B cell (primary cell): ENCODE results near the gene PRDM15. TPM values are rescaled to one million over a fixed set of nuclear protein-coding genes. Genes with fewer than 3 reads are reported as not detected.

ENCODE experiments used
- ATAC-seq: fragments of 200-7000 bp; cut with Tn5 transposase; one replicate; pipeline ENCODE4 v1.10.0; 2021; ENCODE audit warnings: low read depth, mild to moderate bottlenecking, moderate number of reproducible peaks, moderate library complexity
- CTCF ChIA-PET: fragments of 350-600 bp; sonication (Branson Sonifier 250); formaldehyde crosslinking; loops from one replicate; lab custom pipeline; 2021; ENCODE audit warnings: antibody characterized with exemption, inconsistent platforms; lab: Charles Lee
- POLR2A ChIA-PET: fragments of 350-600 bp; sonication (Branson Sonifier 250); formaldehyde crosslinking; loops from one replicate; lab custom pipeline; 2021; ENCODE audit warnings: antibody characterized with exemption; lab: Charles Lee
- DNase-seq: peaks from one replicate; pipeline ENCODE4 v3.0.0; 2013
- H2AFZ ChIP-seq: 2 replicates; pipeline ENCODE4 v1.6.1; 2012; ENCODE audit warnings: mild to moderate bottlenecking, low read depth, low read length; ENCODE audit not compliant: insufficient read depth, poor library complexity, severe bottlenecking
- H3K27ac ChIP-seq, 2 donors: 1 replicate in 1 of 2; 2 replicates in 1 of 2; pipeline ENCODE4 v1.5.1; 2012 to 2013; ENCODE audit warnings: low read length in 2 of 2, mild to moderate bottlenecking in 2 of 2, moderate library complexity in 1 of 2
- H3K27me3 ChIP-seq, 4 experiments: fragments of 200-600 bp in 1 of 4; sonication (generic) in 1 of 4; replicated peaks in 1 of 4; 1 replicate in 2 of 4; 2 replicates in 2 of 4; pipeline versions ENCODE4 v1.6.1 to v1.7.0; 2013 to 2016; ENCODE audit warnings: low read length in 3 of 4, mild to moderate bottlenecking in 2 of 4, mixed read lengths in 1 of 4, moderate library complexity in 1 of 4; ENCODE audit not compliant: insufficient read depth in 4 of 4, control insufficient read depth in 3 of 4; ENCODE audit errors: control extremely low read depth in 1 of 4
- H3K36me3 ChIP-seq, 2 experiments: replicated peaks in 1 of 2; 1 replicate in 1 of 2; 2 replicates in 1 of 2; pipeline versions ENCODE4 v1.6.1 to v1.7.1; 2013; ENCODE audit warnings: low read length in 1 of 2; ENCODE audit not compliant: insufficient read depth in 2 of 2, control insufficient read depth in 1 of 2; ENCODE audit errors: control extremely low read depth in 1 of 2, extremely low read depth in 1 of 2
- H3K4me1 ChIP-seq, 2 donors: fragments of 200-600 bp in 1 of 2; sonication (generic) in 1 of 2; 1 replicate in 1 of 2; 2 replicates in 1 of 2; pipeline versions ENCODE4 v1.5.1 to v1.6.1; 2013 to 2017; ENCODE audit warnings: low read length in 2 of 2; ENCODE audit not compliant: control insufficient read depth in 2 of 2, insufficient read depth in 2 of 2
- H3K4me2 ChIP-seq: replicated peaks from 2 replicates; pipeline ENCODE3; 2012; ENCODE audit warnings: mild to moderate bottlenecking, low read depth, low read length; ENCODE audit not compliant: poor library complexity, severe bottlenecking
- H3K4me3 ChIP-seq, 5 experiments: fragments of 200-600 bp in 1 of 5; sonication (generic) in 1 of 5; 1 replicate in 3 of 5; 2 replicates in 2 of 5; pipeline versions ENCODE4 v1.5.1 to v1.7.0; 2011 to 2016; ENCODE audit warnings: low read length in 4 of 5, mild to moderate bottlenecking in 4 of 5, low read depth in 2 of 5, control low read depth in 1 of 5, moderate library complexity in 1 of 5; ENCODE audit not compliant: insufficient read depth in 1 of 5; ENCODE audit errors: control extremely low read depth in 1 of 5, extremely low read depth in 1 of 5
- H3K79me2 ChIP-seq: fragments of 200-600 bp; sonication (generic); one replicate; pipeline ENCODE4 v1.6.0; 2016; ENCODE audit warnings: low read length; ENCODE audit not compliant: control insufficient read depth, insufficient read depth
- H3K9ac ChIP-seq: fragments of 200-600 bp; sonication (generic); 2 replicates; pipeline ENCODE4 v1.6.1; 2017; ENCODE audit warnings: mild to moderate bottlenecking, low read length, moderate library complexity
- H3K9me3 ChIP-seq, 3 donors: one replicate each; pipeline versions ENCODE4 v1.6.1 to v1.7.1; 2013; ENCODE audit warnings: low read length in 2 of 3; ENCODE audit not compliant: control insufficient read depth in 2 of 3, insufficient read depth in 1 of 3; ENCODE audit errors: control extremely low read depth in 1 of 3
- H4K20me1 ChIP-seq: 2 replicates; pipeline ENCODE4 v1.6.0; 2012; ENCODE audit warnings: mild to moderate bottlenecking, low read length; ENCODE audit not compliant: insufficient read depth, control insufficient read depth, poor library complexity, severe bottlenecking
- H3K27ac Mint-ChIP-seq: one replicate; pipeline ENCODE4 v1.8.0; 2021; ENCODE audit warnings: mixed read lengths
- H3K27me3 Mint-ChIP-seq: one replicate; pipeline ENCODE4 v1.8.0; 2021; ENCODE audit warnings: mixed read lengths
- H3K4me1 Mint-ChIP-seq: one replicate; pipeline ENCODE4 v1.8.0; 2021; ENCODE audit warnings: mixed read lengths
- H3K4me3 Mint-ChIP-seq: one replicate; pipeline ENCODE4 v1.8.0; 2021; ENCODE audit warnings: mixed read lengths
- H3K9me3 Mint-ChIP-seq: one replicate; pipeline ENCODE4 v1.8.0; 2022; ENCODE audit warnings: mixed read lengths; ENCODE audit not compliant: insufficient read depth
- EZH2 ChIP-seq: IDR thresholded peaks from 2 replicates; pipeline ENCODE4 v1.6.1; 2012; ENCODE audit warnings: borderline replicate concordance, low read depth, mild to moderate bottlenecking, moderate library complexity, low read length; ENCODE audit not compliant: insufficient read depth, poor library complexity, severe bottlenecking
- WGBS: methylation state at CpG from one replicate; pipeline ENCODE4 v1.1.5; 2013; ENCODE audit warnings: missing lambda C conversion rate; ENCODE audit not compliant: insufficient coverage; 5-methylcytosine and 5-hydroxymethylcytosine counted together
- intact Hi-C: fragments of 100-400 bp; cut with micrococcal nuclease; formaldehyde crosslinking; loops from one replicate; pipeline ENCODE4 v1.10.0; 2022
- polyA plus RNA-seq: library from polyadenylated mRNA; depleted of rRNA; stranded (reverse); fragments of >200 nt; gene quantifications from 2 replicates; pipeline ENCODE4 v1.2.3, GENCODE V29; 2012
- total RNA-seq, 2 donors: library from RNA; stranded (reverse); fragments of 120-200 nt in 1 of 2; gene quantifications; 1 replicate in 1 of 2; 2 replicates in 1 of 2; pipeline versions ENCODE4 v1.2.3 to v1.2.4, GENCODE V29; 2013 to 2022
- TF ChIP-seq, protein P1 (sequence below): fragments of 200-600 bp; IDR thresholded peaks from one replicate; pipeline ENCODE4 v1.8.0; 2022; ENCODE audit warnings: antibody characterized with exemption, mild to moderate bottlenecking

Gene PRDM15
- total and polyA plus RNA-seq, 2 donors (not counting 1 experiment from before 2014, with no cell fraction given), result 21.3 to 29.2 TPM

DNA sequence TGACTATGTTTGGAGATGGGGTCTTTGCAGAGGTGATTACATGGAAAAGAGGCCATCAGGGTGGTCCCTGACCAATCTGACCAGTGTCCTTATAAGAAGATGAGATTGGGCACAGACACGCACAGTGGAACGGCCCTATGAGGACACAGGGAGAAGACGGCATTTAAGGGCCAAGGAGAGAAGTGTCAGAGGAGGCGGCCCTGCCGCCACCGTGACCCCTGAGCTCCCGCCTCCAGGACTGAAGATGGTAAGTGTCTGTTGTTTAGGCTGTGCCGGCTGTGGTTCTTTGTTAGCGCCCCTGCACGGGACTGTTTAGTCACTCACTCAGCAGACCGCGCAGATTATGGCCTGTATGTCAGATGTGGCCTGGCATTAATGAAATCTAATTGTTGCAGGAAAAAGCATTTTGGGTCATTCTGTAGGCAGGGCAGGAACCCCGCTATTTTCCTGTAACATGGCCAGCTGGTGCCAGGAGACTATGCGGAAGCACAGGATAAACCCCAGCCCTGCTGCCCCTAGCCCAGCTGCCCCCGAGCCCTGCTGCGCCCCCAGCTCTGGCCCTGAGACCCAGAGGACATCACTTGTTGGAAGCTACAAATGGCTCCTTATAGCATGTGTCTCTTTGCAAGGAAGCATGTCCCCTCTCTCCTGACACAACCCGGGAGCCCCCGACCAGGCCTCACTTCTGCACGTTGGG lies 58.6 kb downstream of the PRDM15 start:
- H3K79me2 ChIP-seq, result no peaks in the 10 kb centered on the region
- ATAC-seq (no peak), DNase-seq (no peak)
- intact Hi-C loops, result no loop called here
- H3K4me1 ChIP-seq, result peaks cover 0 to 5% of the 10 kb centered on the region in 2 donors
- no peaks in the 10 kb centered on the region for H3K9me3 Mint-ChIP-seq
- H2AFZ ChIP-seq, result no peak overlapping the region
- POLR2A ChIA-PET, result no interaction called here
- CTCF ChIA-PET, result interaction anchor here (1.7 kb wide), 1 partner anchor 297 kb away, joined by 8 read pairs; no protein-coding TSS in a partner anchor
- no peaks in the 10 kb centered on the region for H3K27me3 ChIP-seq
- H3K27ac Mint-ChIP-seq, result no peak overlapping the region
- H3K4me3 Mint-ChIP-seq, result no peak overlapping the region
- no peaks in the 10 kb centered on the region for H4K20me1 ChIP-seq
- no peaks in the 10 kb centered on the region for H3K27me3 Mint-ChIP-seq
- H3K36me3 ChIP-seq, result peaks cover 0 to 26% of the 10 kb centered on the region in 2 experiments
- H3K27ac ChIP-seq, result no peak overlapping the region
- 93% methylated on average over 19 of the region's 19 CpGs for whole genome bisulfite sequencing
- no peak overlapping the region for H3K4me2 ChIP-seq
- no peak overlapping the region for H3K9ac ChIP-seq
- no peak overlapping the region for H3K4me3 ChIP-seq
- TF ChIP-seq EZH2, result no peak
- TF ChIP-seq, protein P1, sequence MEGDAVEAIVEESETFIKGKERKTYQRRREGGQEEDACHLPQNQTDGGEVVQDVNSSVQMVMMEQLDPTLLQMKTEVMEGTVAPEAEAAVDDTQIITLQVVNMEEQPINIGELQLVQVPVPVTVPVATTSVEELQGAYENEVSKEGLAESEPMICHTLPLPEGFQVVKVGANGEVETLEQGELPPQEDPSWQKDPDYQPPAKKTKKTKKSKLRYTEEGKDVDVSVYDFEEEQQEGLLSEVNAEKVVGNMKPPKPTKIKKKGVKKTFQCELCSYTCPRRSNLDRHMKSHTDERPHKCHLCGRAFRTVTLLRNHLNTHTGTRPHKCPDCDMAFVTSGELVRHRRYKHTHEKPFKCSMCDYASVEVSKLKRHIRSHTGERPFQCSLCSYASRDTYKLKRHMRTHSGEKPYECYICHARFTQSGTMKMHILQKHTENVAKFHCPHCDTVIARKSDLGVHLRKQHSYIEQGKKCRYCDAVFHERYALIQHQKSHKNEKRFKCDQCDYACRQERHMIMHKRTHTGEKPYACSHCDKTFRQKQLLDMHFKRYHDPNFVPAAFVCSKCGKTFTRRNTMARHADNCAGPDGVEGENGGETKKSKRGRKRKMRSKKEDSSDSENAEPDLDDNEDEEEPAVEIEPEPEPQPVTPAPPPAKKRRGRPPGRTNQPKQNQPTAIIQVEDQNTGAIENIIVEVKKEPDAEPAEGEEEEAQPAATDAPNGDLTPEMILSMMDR, result no peak
- H3K9me3 ChIP-seq, result no peaks in the 10 kb centered on the region
- H3K4me1 Mint-ChIP-seq, result peaks cover 8% of the 10 kb centered on the region

DNA sequence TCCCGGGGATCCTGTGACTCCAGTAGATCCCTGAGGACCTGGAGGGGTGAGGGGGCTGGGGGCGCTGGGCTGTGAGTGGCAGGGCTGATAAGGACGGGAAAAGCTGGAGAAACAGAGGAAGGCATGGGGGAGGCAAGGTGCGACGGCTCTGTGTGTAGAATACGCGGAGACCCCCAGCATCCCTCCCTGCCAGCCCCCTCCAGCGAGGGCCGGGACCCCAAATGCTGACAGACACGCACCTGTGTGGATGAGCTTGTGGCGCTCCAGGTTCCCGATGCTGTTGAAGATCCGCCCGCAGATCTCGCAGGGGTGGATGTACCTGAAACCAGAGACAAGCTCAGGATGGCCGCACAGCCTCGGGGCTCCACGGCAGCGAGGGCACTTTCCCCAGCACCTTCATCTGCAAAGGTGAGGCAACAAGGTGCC lies 59.3 kb downstream of the PRDM15 start:
- Mint-ChIP-seq H3K27ac (no peak overlapping the region), H3K4me3 (no peak overlapping the region), H3K9me3 (no peaks in the 10 kb centered on the region), H3K27me3 (no peaks in the 10 kb centered on the region), H3K4me1 (peaks cover 8% of the 10 kb centered on the region)
- no peak for ATAC-seq
- H3K9ac ChIP-seq, result no peak overlapping the region
- no peaks in the 10 kb centered on the region for H4K20me1 ChIP-seq
- H3K27me3 ChIP-seq, result no peaks in the 10 kb centered on the region
- TF ChIP-seq EZH2, result no peak
- TF ChIP-seq, protein P1, result no peak
- H3K27ac ChIP-seq, result no peak overlapping the region
- H3K9me3 ChIP-seq, result no peaks in the 10 kb centered on the region
- POLR2A ChIA-PET, result no interaction called here
- no peak overlapping the region for H3K4me3 ChIP-seq
- no peak for DNase-seq
- no peaks in the 10 kb centered on the region for H3K79me2 ChIP-seq
- CTCF ChIA-PET, result interaction anchor here (1.7 kb wide), 1 partner anchor 298 kb away, joined by 8 read pairs; no protein-coding TSS in a partner anchor
- H3K36me3 ChIP-seq, result peaks cover 0 to 26% of the 10 kb centered on the region in 2 experiments
- H3K4me1 ChIP-seq, result peaks cover 0 to 5% of the 10 kb centered on the region in 2 donors
- WGBS, result 98% methylated on average over 14 of the region's 19 CpGs
- no peak overlapping the region for H2AFZ ChIP-seq
- intact Hi-C loops, result loop anchor here (5.0 kb wide), 2 partner anchors 112 to 187 kb away; no protein-coding TSS in a partner anchor
- H3K4me2 ChIP-seq, result no peak overlapping the region
